ENCODE data around the gene PGAM5.

Gene PGAM5

GRCh38 chr12:132766380-132767085, 55.9 kb downstream of the PGAM5 start:
- in situ Hi-C loops (cut with HindIII; ENCODE audit: low pct_ligation_motif_present, low pct_unique_long_range_greater_than_20kb, low sequenced_read_pairs) = no loop called here
- DNase-seq = no peak

- no peak for DNase-seq
- in situ Hi-C loops (cut with HindIII; ENCODE audit: low pct_ligation_motif_present, low pct_unique_long_range_greater_than_20kb, low sequenced_read_pairs) = no loop called here
Measured at GRCh38 chr12:132771126-132771838, 60.6 kb downstream of the PGAM5 start.
